GM21390 (cell line): ENCODE measurements around the gene RFX2.
"Not testable (repeated sequence)": the region's sequence is repeated elsewhere in the genome, so short reads cannot be mapped to it uniquely, and the experiment has no call there.

Experiments
- ATAC-seq: cut with Tn5 transposase; IDR thresholded peaks from one replicate; pipeline ENCODE4 v1.9.1; 2021; ENCODE audit not compliant: unreplicated experiment

RFX2 gene

DNA sequence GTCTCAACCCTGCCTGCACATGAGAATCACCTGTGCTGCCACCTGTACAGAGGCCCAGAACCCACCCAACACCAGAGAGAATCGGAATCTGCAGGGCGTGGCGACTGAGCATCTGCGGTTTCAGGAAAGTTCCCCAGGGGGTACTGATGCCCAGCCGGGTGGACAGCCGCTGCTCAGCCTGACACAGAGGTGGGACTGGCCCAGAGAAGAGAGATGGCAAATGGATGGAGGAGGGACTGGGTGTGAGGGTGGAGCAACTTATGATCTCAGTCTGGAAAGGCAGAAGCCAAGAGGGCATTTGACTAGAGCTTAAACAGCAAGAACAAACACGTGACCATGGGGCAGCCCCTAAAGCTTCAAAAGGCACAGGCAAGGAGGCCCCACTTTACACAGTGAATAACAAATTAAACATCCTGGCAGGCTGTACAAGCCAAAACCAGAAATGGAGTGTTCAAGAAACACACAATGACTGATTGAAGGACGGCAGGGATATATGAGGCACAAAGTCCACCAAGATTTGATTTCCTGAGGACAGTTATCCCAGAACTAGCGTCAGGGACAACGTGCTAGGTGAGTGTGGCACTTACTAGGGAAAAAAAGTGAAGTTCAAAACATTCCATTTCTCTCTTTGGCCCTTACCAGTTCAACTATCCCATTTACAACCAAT, 135.4 kb downstream of the RFX2 start:
- ATAC-seq = no peak

DNA sequence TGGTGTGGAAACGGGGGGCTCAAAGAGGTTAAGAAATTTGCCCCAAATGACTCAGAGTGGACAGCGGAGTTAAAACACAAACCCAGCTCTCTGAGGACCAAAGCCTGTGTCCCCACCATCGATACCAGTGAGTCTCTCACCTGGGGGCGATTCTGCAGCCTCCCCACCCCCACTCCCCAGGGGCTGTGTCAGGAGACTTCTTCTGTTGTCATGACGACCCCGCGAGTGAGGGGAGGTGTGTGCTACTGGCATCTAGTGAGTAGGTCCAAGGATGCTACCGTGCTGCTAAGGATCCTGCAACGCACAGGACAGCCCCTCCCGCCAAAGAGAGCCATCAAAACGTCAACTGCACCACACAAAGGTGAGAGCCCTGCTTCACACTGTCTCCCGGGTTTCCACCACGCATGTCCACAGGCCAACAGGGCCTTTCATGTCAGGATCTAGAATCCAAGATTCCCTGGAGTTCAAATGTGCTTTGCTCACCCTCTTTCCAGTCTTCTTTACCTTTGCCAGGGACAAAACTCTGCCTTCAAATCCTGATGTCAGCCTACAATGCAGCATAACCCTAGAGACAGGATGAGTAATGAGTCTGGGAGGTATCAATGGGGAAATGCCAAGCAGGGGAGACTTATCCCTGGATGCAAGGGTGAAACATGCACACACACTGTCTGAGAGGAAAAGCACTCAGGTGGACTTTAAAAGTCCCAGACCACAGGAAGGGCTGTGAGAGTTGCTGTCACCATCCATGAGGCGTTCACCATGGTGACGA, 136.2 kb downstream of the RFX2 start:
- ATAC-seq = no peak

- no peak for ATAC-seq
These were observed 136.9 kb downstream of the RFX2 start for GRCh38 chr19:5973376-5973775.

- ATAC-seq = no peak
These were observed 138.0 kb downstream of the RFX2 start for GRCh38 chr19:5972355-5972731.

DNA sequence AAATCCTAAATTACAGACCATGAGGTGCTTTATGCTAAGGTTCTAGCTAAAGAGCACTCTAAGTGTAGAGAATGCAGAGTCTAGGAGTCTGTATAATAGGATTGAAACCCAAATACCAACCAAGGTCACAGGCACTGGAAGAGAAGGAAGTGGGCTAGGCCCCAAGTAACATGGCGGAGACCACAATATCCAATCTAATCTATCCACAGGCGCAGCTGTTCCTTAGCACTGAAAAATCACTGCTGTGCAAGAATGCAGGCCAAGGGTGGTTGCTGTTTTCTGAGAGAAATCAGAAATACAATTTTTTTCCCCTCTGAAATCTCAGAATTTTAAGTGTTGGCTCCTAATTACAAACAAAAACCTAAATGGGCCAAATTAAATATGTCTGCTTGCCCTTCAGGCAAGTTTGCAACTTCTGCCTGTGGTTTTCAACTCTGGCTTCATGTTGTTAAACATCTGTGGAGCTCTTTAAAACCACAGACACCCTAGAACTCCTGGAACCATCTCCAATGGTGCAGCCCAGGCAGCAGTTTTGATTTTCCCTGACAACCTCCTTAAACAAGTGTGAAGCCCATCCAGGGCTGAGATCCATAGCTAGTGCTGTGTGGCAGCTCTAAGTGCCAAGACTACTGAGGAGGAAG, 138.5 kb downstream of the RFX2 start:
- no peak for ATAC-seq

GRCh38 chr19:5969476-5969875, 140.8 kb downstream of the RFX2 start:
- ATAC-seq = no peak

DNA sequence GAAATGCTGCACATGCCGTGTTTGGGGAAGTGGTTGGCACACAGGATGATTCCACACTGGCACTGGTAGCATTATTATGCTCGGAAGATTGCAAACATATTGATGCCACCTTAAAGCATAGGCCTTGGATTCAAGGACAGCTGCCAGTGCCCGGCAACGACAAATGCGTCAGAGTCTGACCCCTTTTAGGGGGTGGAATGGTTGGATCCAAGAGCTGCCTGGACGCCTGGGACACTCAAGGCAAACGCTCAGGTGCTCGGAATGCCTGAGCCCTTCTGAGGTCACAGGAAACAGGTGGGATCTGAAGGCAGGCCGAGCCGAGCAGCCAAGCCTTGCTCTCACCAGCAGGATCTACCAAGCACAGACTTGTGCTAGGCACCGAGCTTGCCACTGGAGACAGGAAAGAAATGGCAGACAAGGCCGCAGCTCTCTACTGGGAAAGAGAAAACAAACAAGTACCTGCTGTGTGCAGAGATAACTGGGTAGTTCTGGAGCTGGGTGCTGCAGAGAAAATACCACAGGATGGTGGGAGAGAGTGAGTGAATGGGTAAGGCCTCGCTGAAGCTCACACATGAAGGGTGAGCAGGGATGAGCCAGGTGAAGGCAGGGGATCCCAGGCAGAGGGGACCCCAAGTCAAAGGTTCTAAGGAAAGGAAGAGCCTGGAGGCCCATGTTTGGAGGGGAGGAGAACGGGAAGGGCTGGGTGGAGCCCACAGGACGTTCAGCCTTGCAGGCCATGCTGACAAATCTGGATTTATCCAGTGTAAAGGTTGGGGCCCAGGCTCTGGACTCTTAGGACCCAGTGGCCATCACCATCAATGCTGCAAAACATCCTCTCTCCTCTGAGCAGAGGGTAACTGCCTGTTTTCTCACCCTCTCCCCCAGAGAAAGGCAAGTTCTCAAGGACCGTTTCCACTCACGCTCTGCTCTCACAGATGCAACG, 141.6 kb downstream of the RFX2 start:
- no peak for ATAC-seq

GRCh38 chr19:5967994-5968430, 142.3 kb downstream of the RFX2 start:
- no peak for ATAC-seq

GRCh38 chr19:5967571-5967970, 142.7 kb downstream of the RFX2 start:
- ATAC-seq = no peak

DNA sequence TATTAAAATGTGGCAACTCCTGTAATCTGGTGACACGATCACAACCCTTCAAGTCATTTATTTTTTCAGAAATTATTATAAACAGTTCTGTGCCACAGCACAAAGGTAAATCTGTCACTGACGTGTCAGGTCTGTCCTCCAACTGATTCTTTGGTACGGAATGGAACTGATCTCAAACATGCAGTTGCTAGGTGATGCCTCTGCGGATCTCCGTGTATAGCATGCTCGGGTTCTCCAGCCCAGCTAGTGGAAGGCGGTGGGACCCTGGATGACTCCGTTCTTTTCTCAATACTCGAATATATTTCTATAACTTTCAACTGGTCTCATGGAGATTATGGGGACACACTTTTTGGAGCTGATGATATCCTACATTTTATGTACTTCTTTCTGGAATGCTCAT, 143.4 kb downstream of the RFX2 start:
- ATAC-seq = no peak

- ATAC-seq = no peak
These were observed 144.1 kb downstream of the RFX2 start for GRCh38 chr19:5966215-5966614.

- no peak for ATAC-seq
These were observed 145.3 kb downstream of the RFX2 start for GRCh38 chr19:5964816-5965565.

- ATAC-seq = no peak
These were observed 146.4 kb downstream of the RFX2 start for GRCh38 chr19:5963855-5964254.

DNA sequence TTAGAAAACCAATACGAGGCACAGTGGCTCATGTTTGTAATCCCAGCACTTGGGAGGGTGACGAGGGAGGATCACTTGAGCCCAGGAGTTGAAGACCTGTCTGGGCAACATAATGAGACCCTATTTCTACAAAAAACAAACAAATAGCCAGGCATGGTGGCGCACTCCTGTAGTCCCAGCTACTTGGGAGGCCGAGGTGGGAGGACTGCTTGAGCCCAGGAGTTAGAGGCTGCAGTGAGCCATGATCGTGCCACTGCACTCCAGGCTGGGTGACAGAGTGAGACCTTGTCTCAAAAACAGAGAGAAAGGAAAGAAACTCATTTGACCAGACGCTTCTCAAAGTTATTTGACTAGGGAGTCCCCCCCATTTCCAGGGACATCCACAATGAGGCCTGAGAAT, 147.0 kb downstream of the RFX2 start:
- ATAC-seq = not testable (repeated sequence)

DNA sequence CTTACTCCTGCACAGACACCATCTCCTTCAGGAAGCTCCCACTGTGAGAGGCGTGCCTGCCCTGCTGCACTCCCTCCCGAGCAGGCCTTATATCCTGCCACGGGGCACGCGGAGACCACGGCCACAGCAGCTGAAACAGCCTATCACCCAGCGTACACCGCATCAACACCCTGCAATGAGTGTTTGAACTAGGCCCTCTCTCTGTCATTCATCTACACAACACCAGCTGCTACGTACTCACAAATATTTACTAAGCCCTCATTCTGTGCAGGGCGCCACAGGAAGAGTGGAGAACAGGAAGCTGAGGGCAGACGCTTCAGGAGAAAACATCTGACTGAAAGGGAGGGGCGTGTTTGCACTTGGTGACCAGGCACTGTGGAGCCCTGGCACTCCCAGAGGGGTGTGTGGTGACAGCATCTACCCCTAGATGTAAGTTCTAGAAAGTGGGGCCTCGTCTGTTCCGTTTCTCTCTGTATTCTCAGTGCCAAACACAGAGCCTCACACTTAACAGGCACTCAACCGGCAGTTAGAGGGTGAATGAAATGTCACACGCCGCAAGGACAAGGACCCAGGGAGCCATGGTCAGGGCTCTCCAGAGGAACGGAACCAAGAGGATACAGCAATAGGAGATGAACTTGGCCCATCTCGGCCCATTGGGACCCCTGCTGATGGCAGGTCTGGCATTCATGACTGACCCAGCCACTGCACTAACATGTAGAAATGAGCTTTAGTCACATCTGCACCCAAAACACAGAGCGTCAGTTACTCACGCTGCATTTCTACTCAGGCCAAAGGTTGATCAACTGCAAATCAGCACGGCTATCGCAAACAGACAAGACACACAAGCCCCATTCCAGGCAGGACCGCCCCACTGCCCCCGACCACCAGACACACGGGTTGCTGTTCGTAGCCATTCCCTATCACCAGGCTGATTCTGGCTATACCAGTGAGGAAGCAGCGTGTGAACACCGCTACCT, 148.0 kb downstream of the RFX2 start:
- no peak for ATAC-seq

- ATAC-seq = not testable (repeated sequence)
These were observed 148.7 kb downstream of the RFX2 start for GRCh38 chr19:5961641-5961968.

DNA sequence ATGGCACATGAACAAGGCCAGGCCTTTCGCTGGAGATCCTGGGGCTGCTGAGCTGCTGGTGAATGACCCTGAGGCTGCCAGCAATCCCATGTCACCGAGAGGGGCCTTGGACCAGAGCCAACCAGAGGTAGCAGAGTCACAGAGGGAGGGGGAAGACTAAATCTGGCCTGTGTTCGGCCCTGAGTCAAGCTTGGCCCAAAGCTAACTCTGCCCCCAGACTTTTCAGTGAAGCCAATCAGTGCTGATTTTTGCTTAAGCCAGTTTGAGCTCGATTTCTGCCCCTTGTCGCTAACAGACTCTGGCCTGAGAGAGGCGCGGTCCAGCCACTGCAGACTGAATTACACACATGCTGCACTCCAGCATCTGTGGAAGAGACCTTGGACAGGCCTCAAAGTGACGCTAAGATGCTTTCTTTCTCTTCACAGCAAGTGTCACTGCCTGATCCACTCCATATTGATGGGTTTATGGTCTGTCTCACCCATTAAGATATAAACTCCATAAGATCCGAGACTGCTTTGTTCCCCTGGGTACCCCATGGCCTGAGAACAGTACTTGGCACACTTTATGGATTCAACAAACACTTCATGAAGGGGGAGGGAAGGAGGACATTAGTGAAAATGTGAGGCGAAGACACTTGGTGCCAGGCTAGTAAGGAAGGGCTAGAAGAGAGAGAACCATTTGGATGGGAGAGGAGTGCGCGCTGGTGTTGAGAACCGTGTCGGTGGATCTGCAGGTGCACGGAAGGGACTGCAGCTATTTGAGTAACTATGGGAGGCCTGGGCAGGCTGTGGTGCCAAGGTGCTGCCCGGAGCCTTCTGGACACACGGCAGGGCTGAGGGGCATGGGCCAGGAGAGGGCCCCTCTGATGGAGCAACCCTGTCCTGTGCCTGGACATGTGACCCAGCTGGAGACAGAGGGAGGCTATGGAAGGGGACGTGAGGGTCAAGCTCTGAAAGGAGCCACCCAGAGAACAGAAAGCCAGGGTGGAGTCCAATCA, 150.0 kb downstream of the RFX2 start:
- no peak for ATAC-seq
